AG09319 (cell line): ENCODE data around the gene SLC6A19.

ENCODE experiments used
- DNase-seq: peaks from one replicate; pipeline ENCODE4 v3.0.0-alpha.2; 2010; ENCODE audit warnings: low read depth; ENCODE audit errors: extremely low read depth
- CTCF ChIP-seq: IDR thresholded peaks from 2 replicates; pipeline ENCODE4 v1.5.1; 2011; ENCODE audit warnings: low read depth, mild to moderate bottlenecking, inconsistent platforms, low read length, moderate library complexity

Gene SLC6A19

DNA sequence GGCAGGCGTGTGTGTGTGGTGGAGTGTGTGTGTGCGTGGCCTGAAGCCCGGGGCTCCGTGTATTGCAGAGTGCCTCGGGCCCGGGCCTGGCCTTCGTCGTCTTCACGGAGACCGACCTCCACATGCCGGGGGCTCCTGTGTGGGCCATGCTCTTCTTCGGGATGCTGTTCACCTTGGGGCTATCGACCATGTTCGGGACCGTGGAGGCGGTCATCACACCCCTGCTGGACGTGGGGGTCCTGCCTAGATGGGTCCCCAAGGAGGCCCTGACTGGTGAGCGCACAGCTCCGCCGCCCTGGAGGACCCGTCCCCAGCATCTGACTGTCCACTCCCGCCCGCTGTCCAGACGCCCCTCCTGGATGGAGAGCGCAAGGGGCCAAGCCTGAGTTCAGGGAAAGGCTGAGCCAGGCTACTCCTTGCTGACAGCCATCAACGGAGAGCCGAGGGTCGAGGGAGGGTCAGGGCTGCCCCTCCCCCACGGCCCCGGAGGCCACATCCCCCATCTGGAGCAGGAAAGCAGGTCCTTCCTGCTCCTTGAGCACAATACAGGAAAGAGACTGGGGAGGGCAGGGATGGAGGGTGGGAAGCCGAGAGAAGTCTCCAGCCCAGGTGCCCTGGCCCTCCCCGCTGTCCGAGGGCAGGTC lies 42.2 kb downstream of the SLC6A19 start:
- DNase-seq = no peak
- TF ChIP-seq CTCF = no peak

- TF ChIP-seq CTCF = no peak
- DNase-seq = no peak
Observed at GRCh38 chr5:1244255-1244654, 42.9 kb downstream of the SLC6A19 start.

- no peak for TF ChIP-seq CTCF
- no peak for DNase-seq
Observed at GRCh38 chr5:1244976-1245375, 43.6 kb downstream of the SLC6A19 start.

GRCh38 chr5:1245905-1246576 lies 44.6 kb downstream of the SLC6A19 start:
- no peak for TF ChIP-seq CTCF
- no peak for DNase-seq

- TF ChIP-seq CTCF = no peak
- DNase-seq = no peak
Observed at GRCh38 chr5:1246711-1247431, 45.5 kb downstream of the SLC6A19 start.

DNA sequence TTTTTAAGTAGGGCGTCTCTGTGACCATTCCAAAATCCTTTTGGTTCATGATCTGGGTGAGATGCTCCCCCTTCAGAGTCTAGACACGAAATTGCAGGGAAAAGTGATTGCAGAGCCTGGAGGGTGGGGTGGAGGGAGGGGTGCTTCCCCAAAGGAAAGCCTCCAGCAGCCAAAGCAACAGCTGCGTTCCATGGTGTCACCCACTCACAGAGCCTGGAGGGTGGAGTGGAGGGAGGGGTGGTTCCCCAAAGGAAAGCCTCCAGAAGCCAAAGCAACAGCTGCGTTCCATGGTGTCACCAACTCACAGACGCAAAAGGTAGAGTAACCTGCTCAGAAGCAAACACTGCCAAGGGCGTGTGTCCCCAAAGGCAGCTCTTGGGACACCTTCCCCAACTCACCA lies 46.4 kb downstream of the SLC6A19 start:
- TF ChIP-seq CTCF = no peak
- DNase-seq = no peak
